Caco-2 (cell line): ENCODE measurements around the gene GRK7. TPM values are rescaled to one million over a fixed set of nuclear protein-coding genes. Genes with fewer than 3 reads are reported as not detected.
"Not testable (repeated sequence)": the region's sequence is repeated elsewhere in the genome, so short reads cannot be mapped to it uniquely, and the experiment has no call there.

Experiments used
- BruUV-seq: library from RNA; stranded (reverse); fragments of 400-500 nt; replicated peaks from 2 replicates; lab custom pipeline; 2021; lab: Mats Ljungman, UMichigan
- CTCF ChIA-PET: fragments of 300-600 bp; sonication (Branson Sonifier 250); formaldehyde crosslinking; loops from one replicate; lab custom pipeline; 2022; ENCODE audit warnings: antibody characterized with exemption; lab: Charles Lee
- POLR2A ChIA-PET: fragments of 300-600 bp; sonication (Branson Sonifier 250); formaldehyde crosslinking; loops from one replicate; lab custom pipeline; 2022; ENCODE audit warnings: antibody characterized with exemption; lab: Charles Lee
- DNase-seq, 2 experiments: peaks; one replicate each; pipeline versions ENCODE4 v3.0.0 to v3.0.0-alpha.2; 2020 to 2022
- H3K27me3 ChIP-seq: replicated peaks from 2 replicates; pipeline ENCODE4 v1.6.0; 2011; ENCODE audit warnings: low read length; ENCODE audit not compliant: control insufficient read depth, insufficient read depth
- H3K36me3 ChIP-seq: 2 replicates; pipeline ENCODE4 v1.5.1; 2011; ENCODE audit warnings: low read length; ENCODE audit not compliant: control insufficient read depth, insufficient read depth
- H3K4me1 ChIP-seq: fragments of 250-450 bp; sonication (Bioruptor Pico); 2 replicates; pipeline ENCODE4 v1.5.1; 2020; ENCODE audit warnings: mild to moderate bottlenecking
- H3K4me3 ChIP-seq: 2 replicates; pipeline ENCODE4 v1.5.1; 2011; ENCODE audit warnings: low read depth, mild to moderate bottlenecking, control low read depth, low read length
- H3K9me3 ChIP-seq: fragments of 250-450 bp; sonication (Bioruptor Pico); 2 replicates; pipeline ENCODE4 v1.5.1; 2020; ENCODE audit warnings: mild to moderate bottlenecking, moderate library complexity
- H3K27ac Mint-ChIP-seq: one replicate; pipeline ENCODE4 v1.8.0; 2022; ENCODE audit warnings: mixed read lengths; ENCODE audit not compliant: unreplicated experiment
- H3K27me3 Mint-ChIP-seq: one replicate; pipeline ENCODE4 v1.8.0; 2022; ENCODE audit warnings: mixed read lengths; ENCODE audit not compliant: insufficient read depth, unreplicated experiment
- H3K36me3 Mint-ChIP-seq: one replicate; pipeline ENCODE4 v1.8.0; 2022; ENCODE audit warnings: mild to moderate bottlenecking, mixed read lengths; ENCODE audit not compliant: insufficient read depth, unreplicated experiment
- H3K4me1 Mint-ChIP-seq: one replicate; pipeline ENCODE4 v1.8.0; 2022; ENCODE audit warnings: low read depth, mixed read lengths; ENCODE audit not compliant: unreplicated experiment
- H3K4me3 Mint-ChIP-seq: one replicate; pipeline ENCODE4 v1.8.0; 2022; ENCODE audit warnings: mild to moderate bottlenecking, moderate library complexity, mixed read lengths; ENCODE audit not compliant: unreplicated experiment
- H3K9me3 Mint-ChIP-seq: one replicate; pipeline ENCODE4 v1.8.0; 2022; ENCODE audit warnings: mixed read lengths; ENCODE audit not compliant: unreplicated experiment
- CTCF ChIP-seq, 2 experiments: fragments of 200-600 bp in 1 of 2; IDR thresholded peaks; 1 replicate in 1 of 2; 2 replicates in 1 of 2; pipeline versions ENCODE4 v1.5.1 to v1.8.0; 2011 to 2022; ENCODE audit warnings: antibody characterized with exemption in 1 of 2, control low read depth in 1 of 2, inconsistent platforms in 1 of 2, low read depth in 1 of 2, low read length in 1 of 2, mild to moderate bottlenecking in 1 of 2, moderate library complexity in 1 of 2; ENCODE audit not compliant: insufficient read depth in 1 of 2, severe bottlenecking in 1 of 2, unreplicated experiment in 1 of 2
- intact Hi-C: fragments of 100-400 bp; cut with micrococcal nuclease; formaldehyde crosslinking; loops from one replicate; pipeline ENCODE4 v1.10.0; 2022; ENCODE audit not compliant: unreplicated experiment
- total RNA-seq: library from RNA; stranded (reverse); gene quantifications from 2 replicates; pipeline ENCODE4 v1.2.3, GENCODE V29; 2022

The GRK7 gene
- total RNA-seq, 1 experiment from 2014 or later, result not detected

GRCh38 chr3:141797819-141798447, 34.7 kb downstream of the GRK7 start:
- no peaks in the 10 kb centered on the region for H3K9me3 Mint-ChIP-seq
- Histone ChIP-seq H3K4me1 (no peaks in the 10 kb centered on the region), H3K27me3 (no peaks in the 10 kb centered on the region), H3K4me3 (no peak overlapping the region), H3K9me3 (no peaks in the 10 kb centered on the region), H3K36me3 (no peaks in the 10 kb centered on the region)
- H3K4me1 Mint-ChIP-seq, result no peaks in the 10 kb centered on the region
- no peak overlapping the region for H3K27ac Mint-ChIP-seq
- H3K4me3 Mint-ChIP-seq, result no peak overlapping the region
- POLR2A ChIA-PET, result no interaction called here
- no peak for DNase-seq
- no TSS peak for BruUV-seq
- H3K27me3 Mint-ChIP-seq, result no peaks in the 10 kb centered on the region
- CTCF ChIA-PET, result no interaction called here
- intact Hi-C loops, result no loop called here
- H3K36me3 Mint-ChIP-seq, result no peaks in the 10 kb centered on the region
- TF ChIP-seq CTCF (IDR thresholded peaks at IDR 0.05; ENCODE audit: insufficient read depth in 1 of 2, low read depth in 1 of 2, low read length in 1 of 2, severe bottlenecking in 1 of 2, unreplicated experiment in 1 of 2), result no peak

- H3K36me3 Mint-ChIP-seq, result no peaks in the 10 kb centered on the region
- CTCF ChIA-PET, result no interaction called here
- DNase-seq, result no peak
- Histone ChIP-seq H3K27me3 (no peaks in the 10 kb centered on the region), H3K4me1 (no peaks in the 10 kb centered on the region), H3K36me3 (no peaks in the 10 kb centered on the region), H3K4me3 (no peak overlapping the region), H3K9me3 (no peaks in the 10 kb centered on the region)
- no peak overlapping the region for H3K27ac Mint-ChIP-seq
- no peaks in the 10 kb centered on the region for H3K4me1 Mint-ChIP-seq
- H3K9me3 Mint-ChIP-seq, result no peaks in the 10 kb centered on the region
- intact Hi-C loops, result no loop called here
- POLR2A ChIA-PET, result no interaction called here
- no peaks in the 10 kb centered on the region for H3K27me3 Mint-ChIP-seq
- TF ChIP-seq CTCF (IDR thresholded peaks at IDR 0.05; ENCODE audit: insufficient read depth in 1 of 2, low read depth in 1 of 2, low read length in 1 of 2, severe bottlenecking in 1 of 2, unreplicated experiment in 1 of 2), result no peak
- no TSS peak for BruUV-seq
- H3K4me3 Mint-ChIP-seq, result no peak overlapping the region
These were observed 35.2 kb downstream of the GRK7 start for GRCh38 chr3:141798448-141798845.

GRCh38 chr3:141802316-141803077, 39.3 kb downstream of the GRK7 start:
- Histone ChIP-seq H3K36me3 (no peaks in the 10 kb centered on the region), H3K4me3 (no peak overlapping the region), H3K9me3 (no peaks in the 10 kb centered on the region), H3K4me1 (peaks cover 3% of the 10 kb centered on the region; the same call in 1 of the 2 replicates), H3K27me3 (no peaks in the 10 kb centered on the region)
- Mint-ChIP-seq H3K27me3 (no peaks in the 10 kb centered on the region), H3K9me3 (no peaks in the 10 kb centered on the region), H3K27ac (no peak overlapping the region), H3K4me3 (no peak overlapping the region), H3K36me3 (no peaks in the 10 kb centered on the region), H3K4me1 (no peaks in the 10 kb centered on the region)
- BruUV-seq, result no TSS peak
- TF ChIP-seq CTCF (IDR thresholded peaks at IDR 0.05; ENCODE audit: insufficient read depth in 1 of 2, low read depth in 1 of 2, low read length in 1 of 2, severe bottlenecking in 1 of 2, unreplicated experiment in 1 of 2), result no peak
- DNase-seq, result no peak
- CTCF ChIA-PET, result no interaction called here
- intact Hi-C loops, result no loop called here
- POLR2A ChIA-PET, result no interaction called here

- POLR2A ChIA-PET, H3K27me3 ChIP-seq, CTCF ChIA-PET, H3K36me3 Mint-ChIP-seq, H3K27me3 Mint-ChIP-seq, DNase-seq, H3K27ac Mint-ChIP-seq, H3K4me3 Mint-ChIP-seq, intact Hi-C loops, H3K4me3 ChIP-seq, H3K9me3 Mint-ChIP-seq, H3K9me3 ChIP-seq, BruUV-seq, H3K36me3 ChIP-seq, H3K4me1 ChIP-seq, H3K4me1 Mint-ChIP-seq: not testable (repeated sequence)
These were observed 40.3 kb downstream of the GRK7 start for GRCh38 chr3:141803538-141803937.
